ENCODE data around the gene FAM72A.
A peak's percentile ranks its signal among the peaks of the same experiment; 100 is the strongest.
"Not testable (repeated sequence)": the region's sequence is repeated elsewhere in the genome, so short reads cannot be mapped to it uniquely, and the experiment has no call there.

The FAM72A gene

GRCh38 chr1:206202789-206203363, at the start of gene FAM72A:
Gene FAM72A, minus strand, starts transcription at chr1:206202839. Its CDS starts 814 bp downstream, at chr1:206202025.
- peak; percentile 100 for DNase-seq

GRCh38 chr1:206250953-206251681, 48.5 kb upstream of the FAM72A start:
- not testable (repeated sequence) for DNase-seq

DNA sequence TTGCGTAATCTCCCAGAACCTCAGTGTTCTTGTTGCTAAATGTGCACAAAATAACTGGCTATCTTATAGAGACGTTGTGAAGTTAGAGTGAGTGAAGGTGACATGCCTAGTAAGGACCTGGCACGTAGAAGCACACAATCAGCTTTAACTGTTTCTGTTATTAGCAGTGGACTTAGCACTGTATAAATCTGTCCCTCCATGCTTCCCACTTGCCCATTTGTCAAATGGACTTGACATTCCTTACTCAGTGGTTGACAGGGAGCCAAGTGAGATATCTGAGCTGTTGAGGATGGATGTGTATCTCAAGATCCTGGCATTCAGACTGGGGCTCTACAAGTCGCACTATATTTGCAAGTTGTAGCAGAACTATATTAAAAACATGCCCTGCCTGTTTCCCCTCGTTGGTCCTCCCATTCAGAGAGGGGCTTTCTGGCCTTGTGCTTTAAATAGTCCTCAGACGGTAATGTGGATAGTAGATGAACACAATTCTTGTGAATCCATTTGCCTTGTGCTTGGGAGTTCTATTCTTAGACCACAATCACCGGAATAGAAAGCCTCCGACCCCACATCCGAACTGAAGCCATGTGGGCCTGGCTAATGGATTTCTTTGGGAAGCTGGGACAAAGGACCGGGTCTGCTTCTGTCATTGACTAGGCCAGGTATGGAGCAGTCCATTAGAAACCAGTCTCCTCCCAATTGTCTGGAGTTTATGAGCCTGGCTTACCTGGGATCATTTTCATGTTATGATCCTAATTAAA, 43.7 kb upstream of the FAM72A start:
- DNase-seq: not testable (repeated sequence)

GRCh38 chr1:206245479-206245878, 42.8 kb upstream of the FAM72A start:
- not testable (repeated sequence) for DNase-seq

DNA sequence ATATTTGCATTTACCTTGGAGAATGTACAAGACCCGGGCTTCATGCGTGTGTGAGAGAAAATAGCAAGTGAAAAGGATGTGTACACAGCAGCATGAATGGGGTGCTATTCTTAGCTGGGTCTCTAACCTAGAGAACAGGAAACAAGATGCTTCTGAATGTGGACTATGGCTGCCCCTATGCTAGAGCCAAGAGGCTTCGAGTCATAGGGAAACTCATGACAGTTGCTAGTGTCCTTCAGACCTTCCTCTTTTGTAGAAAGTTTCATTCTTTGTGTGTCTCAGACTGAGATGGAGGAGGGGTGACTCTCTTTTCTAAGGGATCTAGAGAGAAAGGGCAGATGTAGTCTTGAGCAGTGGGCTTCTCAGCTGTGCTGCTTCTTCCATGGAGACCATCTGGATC, 40.7 kb upstream of the FAM72A start:
- peak; percentile 9 for DNase-seq

GRCh38 chr1:206240288-206240687, 37.6 kb upstream of the FAM72A start:
- peak; percentile 7 for DNase-seq

- DNase-seq: not testable (repeated sequence)
Observed at GRCh38 chr1:206235190-206235589, 32.6 kb upstream of the FAM72A start.

DNA sequence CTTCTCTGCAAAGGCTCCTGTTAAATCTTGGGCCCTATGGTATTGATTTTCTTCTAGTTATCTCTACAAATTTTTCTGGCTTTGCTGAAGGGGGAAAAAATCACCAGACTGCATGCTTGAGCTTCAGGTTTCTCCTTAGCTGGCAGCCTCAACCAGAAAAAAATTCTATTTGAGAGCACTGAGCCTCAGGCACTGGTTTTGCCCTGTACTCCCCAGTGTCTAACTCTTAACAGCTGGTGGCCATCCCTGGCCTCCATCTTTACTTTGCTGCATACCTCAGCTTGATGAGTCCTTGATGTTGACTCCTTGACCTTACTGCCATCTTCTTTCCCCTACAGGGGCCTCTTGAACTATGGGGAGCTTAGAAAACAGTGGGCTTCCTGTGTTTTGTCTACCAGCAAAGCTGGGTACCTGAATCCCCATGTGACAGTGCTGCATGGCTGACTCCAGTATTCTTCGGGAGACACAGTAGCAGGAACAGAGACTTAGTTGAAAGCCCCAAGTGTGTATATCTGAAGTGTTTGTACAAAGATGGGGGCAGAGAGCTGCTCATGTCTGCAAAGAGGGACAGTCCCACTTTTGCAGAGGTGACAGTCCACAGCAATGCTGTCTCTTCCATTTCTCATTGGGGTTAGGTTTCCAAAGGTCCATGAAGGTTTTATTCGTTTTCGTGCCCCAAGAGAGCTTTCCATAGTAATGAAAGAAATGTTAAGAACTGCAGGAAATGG, 31.7 kb upstream of the FAM72A start:
- not testable (repeated sequence) for DNase-seq

DNA sequence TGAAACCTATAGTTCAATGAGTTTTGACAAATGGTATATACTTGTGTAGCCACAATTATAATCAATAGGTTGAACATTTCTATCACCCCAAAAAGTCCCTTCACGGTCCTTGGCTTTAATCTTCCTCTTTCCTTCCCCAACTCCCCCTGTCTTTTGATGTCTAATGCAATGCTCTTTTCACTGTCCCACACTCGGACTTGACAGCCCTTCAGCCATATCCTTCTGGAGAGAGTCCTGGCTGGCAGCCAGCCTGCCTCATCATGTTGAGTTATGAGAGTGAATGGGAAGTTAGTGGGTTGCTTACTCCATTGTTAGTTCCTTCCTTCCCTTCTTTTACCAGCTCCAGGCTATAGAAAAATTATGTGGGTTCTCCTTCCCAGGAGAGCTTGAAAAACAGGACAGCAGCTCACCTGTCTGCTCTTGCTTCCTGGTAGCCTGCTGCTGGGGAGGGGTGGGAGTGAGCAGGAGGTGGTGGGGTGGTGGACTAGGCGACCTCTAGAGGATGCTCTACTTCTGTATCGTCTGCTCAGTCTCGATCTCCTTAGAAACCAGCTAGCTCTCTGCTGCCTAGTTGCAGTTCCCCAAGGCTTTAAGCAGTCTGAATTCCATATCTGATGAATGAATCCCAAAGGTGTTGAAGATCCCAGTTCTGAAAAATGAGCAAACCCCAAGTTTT, 30.5 kb upstream of the FAM72A start:
- not testable (repeated sequence) for DNase-seq

- not testable (repeated sequence) for DNase-seq
Observed at GRCh38 chr1:206231989-206232388, 29.4 kb upstream of the FAM72A start.

DNA sequence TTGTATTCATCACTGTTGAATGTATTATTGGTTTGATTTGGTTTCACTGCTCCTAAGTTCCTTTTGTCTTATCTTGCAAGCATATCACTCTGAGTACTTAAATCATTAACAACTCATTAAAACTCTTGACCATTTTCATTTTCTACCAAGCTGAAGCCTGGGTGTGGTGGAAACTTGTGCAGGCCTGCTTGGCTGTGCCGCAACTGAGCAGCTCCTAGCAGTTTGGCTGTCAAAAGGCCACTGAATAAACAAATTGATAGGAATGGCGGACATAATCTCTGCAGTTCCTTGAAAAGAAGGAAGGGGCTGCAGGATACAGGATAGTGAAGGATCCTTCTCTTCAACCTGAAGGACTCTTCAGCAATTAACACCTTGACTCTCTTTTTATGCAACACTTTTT, 26.6 kb upstream of the FAM72A start:
- DNase-seq: not testable (repeated sequence)

DNA sequence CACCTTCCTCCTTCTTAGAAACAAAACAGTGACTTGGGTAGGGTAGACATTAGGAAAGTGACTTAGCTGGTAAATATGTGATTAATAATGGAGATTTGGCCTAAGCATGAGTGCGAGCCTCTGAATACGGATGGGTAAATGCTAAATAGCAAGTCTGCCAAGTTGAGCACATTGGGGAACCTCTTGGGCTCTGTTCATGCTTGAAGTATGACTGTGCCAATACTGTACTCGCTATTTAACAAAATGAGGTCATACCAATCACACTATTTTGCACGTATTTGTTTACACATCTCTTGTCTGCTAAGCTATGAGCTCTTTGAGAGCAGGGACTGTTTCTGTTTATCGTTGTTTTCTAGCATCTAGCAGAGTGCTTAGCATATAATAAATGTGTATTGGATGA, 24.2 kb upstream of the FAM72A start:
- DNase-seq: not testable (repeated sequence)

DNA sequence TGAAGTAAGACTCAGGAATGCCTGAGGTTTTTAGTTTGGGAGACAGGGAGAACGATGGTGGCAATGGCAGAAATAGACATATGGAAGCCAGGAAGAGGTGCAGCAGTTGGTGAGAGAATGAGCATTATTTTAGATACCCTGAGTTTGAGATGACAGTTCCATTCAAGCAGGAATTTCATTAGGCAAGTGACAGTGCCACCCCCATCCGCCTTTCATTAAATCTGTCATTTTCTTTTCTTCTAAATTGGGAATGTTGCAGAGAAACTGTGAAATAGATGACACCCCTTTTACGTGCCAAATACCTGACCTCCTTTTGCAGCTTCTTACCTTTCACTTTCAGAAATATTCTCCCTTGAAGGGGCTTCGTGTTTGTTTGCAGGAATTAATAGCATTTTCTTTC, 22.7 kb upstream of the FAM72A start:
- not testable (repeated sequence) for DNase-seq

GRCh38 chr1:206224190-206224776, 21.6 kb upstream of the FAM72A start:
- not testable (repeated sequence) for DNase-seq

DNA sequence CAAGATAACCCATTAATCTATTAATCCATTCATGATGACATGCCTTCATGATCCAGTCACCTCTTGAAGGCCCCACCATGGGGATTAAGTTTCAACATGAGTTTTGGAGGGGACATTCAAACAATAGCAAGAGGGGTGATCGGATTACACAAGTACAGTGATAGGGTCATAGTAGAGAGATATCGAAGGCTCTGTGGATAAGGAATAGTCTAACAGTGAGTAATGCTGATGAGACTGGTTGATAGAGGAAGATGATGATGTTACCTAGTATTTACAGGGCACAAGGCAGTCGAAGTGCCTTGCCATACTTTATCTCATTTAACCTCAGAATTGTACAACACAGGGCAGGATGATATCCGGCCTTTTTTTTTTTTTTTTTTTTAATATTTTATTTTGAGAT, 18.9 kb upstream of the FAM72A start:
- DNase-seq: not testable (repeated sequence)

GRCh38 chr1:206220332-206221000, 17.8 kb upstream of the FAM72A start:
- peak; percentile 13 for DNase-seq

DNA sequence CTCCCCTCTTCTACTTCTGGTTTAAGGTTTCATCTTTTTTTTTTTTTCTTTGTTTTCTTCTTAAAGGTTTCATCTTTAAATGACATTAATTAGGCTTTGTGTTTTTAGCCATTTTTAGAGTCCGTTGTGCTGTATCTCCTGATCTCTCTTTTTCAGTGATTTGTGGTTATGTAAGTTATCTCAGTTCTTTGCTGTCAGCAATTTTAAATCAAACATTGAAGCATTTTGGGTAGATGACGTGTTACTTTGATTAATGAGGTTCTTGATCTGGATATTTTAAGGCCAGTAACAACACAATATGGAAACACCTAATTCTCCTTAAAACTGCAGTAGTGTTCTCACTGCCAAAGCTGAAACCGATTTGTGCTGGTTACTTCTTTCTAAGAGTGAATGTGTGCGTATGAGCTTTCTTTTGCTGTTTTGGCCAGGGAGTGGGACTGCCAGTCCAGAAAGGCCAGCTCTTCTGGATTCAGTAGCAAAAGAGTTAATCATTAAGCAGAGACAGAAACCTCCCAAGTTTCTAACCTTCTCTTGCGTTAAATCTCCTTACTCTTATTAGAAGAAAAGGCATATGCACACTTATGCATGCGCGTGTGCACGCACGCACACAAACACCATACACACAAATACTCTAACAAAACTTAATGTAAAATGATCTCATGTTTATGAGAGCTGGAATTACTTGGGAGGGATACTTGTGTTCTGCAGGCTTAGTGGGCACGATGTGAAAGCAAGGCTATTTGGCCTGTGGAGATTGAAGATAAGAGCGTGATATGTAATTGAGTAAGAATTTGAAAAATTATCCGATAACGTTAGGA, 17.1 kb upstream of the FAM72A start:
- not testable (repeated sequence) for DNase-seq

DNA sequence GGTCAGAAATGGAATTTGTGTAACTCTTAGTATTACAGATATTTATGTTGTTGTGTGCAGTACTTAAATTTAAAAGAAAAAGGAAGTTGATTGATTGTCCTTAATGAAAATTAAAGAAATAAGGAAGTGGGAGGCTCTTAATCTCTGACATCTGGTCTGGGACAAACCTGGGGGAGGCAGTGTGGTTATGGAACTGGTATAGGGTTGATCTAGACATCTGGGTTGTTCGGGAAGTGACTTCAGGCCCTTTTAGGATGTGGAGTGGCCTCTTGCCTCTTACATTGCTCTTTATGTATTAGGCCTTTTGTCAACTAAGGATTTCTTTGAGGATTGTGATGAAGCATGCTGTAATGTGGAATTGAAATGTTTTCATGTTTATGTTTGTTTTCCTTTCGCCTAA, 16.1 kb upstream of the FAM72A start:
- DNase-seq: not testable (repeated sequence)

DNA sequence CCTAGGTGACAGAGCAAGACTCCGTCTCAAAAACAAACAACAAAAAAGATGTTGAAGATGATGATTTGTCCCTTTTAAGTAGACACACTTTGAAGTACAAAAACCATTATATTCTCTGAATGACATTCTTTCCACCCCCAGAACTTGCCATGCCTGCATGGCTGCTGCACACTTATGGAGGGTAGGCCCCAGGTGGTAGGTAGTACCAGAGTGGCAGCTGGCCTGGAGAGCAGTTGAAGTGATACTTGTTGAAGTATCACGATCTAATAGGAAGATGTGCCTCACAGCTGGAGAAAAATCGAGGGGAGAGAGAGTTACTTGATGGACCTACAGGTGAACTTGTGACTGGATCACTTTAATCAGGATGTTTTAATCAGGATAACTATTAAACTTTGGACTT, 15.6 kb upstream of the FAM72A start:
- DNase-seq: not testable (repeated sequence)

- DNase-seq: not testable (repeated sequence)
Observed at GRCh38 chr1:206215600-206216392, 13.2 kb upstream of the FAM72A start.
